SJCRH30 (cell line): ENCODE results near the gene DAB2. TPM values are rescaled to one million over a fixed set of nuclear protein-coding genes. Genes with fewer than 3 reads are reported as not detected.
A peak's percentile ranks its signal among the peaks of the same experiment; 100 is the strongest.

Source experiments
- DNase-seq, 2 experiments: peaks; one replicate each; pipeline ENCODE4 v3.0.0-alpha.2; 2015 to 2020
- H3K27ac ChIP-seq: fragments of 250-450 bp; sonication (Bioruptor Pico); 2 replicates; pipeline ENCODE4 v1.5.1; 2020; ENCODE audit warnings: mild to moderate bottlenecking, moderate library complexity
- H3K27me3 ChIP-seq: fragments of 250-450 bp; sonication (Bioruptor Pico); 2 replicates; pipeline ENCODE4 v1.5.1; 2020; ENCODE audit warnings: mild to moderate bottlenecking, moderate library complexity
- H3K36me3 ChIP-seq: fragments of 250-450 bp; sonication (Bioruptor Pico); 2 replicates; pipeline ENCODE4 v1.5.1; 2020; ENCODE audit warnings: mild to moderate bottlenecking, moderate library complexity
- H3K4me1 ChIP-seq: fragments of 250-450 bp; sonication (Bioruptor Pico); 2 replicates; pipeline ENCODE4 v1.5.1; 2020; ENCODE audit warnings: mild to moderate bottlenecking, moderate library complexity
- H3K4me3 ChIP-seq: fragments of 250-450 bp; sonication (Bioruptor Pico); 2 replicates; pipeline ENCODE4 v1.5.1; 2020; ENCODE audit warnings: mild to moderate bottlenecking, moderate library complexity
- H3K9me3 ChIP-seq: fragments of 250-450 bp; sonication (Bioruptor Pico); replicated peaks from 2 replicates; pipeline ENCODE4 v1.5.1; 2020; ENCODE audit warnings: mild to moderate bottlenecking, moderate library complexity
- total RNA-seq: library from RNA; depleted of rRNA; stranded (reverse); fragments of >200 nt; shearing (Covaris generic); gene quantifications from 2 replicates; pipeline ENCODE4 v1.2.3, GENCODE V29; 2014

DAB2 gene
- total RNA-seq, 1 experiment from 2014 or later, result 19.1 TPM

DNA sequence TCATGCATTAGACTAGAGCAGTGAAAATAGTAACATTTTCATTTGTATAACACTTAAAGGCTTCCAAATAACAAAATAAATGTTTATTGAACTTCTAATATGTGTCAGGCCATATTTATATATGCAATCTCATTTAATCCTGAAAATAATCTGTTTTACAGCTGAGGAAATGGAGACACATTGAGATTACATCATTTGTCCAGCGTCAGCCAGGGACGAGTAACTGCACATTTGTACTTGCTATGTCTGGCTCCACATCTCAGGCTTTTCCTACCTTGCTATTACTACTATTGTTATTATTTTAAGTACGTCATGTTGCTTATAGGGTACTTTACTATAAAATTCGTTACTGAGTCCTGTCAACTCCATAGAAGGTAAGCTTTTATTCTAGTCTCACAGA lies 56.7 kb downstream of the DAB2 start:
- H3K36me3 ChIP-seq, result peaks cover 10% of the 10 kb centered on the region; the same call in 1 of the 2 replicates
- no peaks in the 10 kb centered on the region for H3K9me3 ChIP-seq
- H3K27ac ChIP-seq, result no peak overlapping the region
- 0 out of 2 replicates have a peak, but pooled peaks cover 5% of the 10 kb centered on the region for H3K27me3 ChIP-seq
- no peaks in the 10 kb centered on the region for H3K4me1 ChIP-seq
- DNase-seq, result no peak
- no peak overlapping the region for H3K4me3 ChIP-seq

DNA sequence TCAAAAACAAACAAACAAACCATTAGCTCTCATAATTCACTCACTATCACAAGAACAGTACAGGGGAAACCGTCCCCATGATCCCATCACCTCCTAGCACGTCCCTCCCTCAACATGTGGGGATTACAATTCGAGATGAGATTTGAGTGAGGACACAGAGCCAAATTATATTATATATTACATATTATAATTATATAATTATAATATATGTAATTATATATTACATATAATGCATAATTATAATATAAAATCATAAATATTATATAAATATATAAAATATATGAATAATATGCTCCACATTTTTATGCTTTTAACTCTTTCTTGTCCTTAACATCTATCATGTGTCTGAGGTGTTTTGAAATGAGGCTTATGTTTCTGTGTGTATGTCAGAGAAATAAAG lies 57.1 kb downstream of the DAB2 start:
- DNase-seq, result no peak
- Histone ChIP-seq H3K27me3 (0 out of 2 replicates have a peak, but pooled peaks cover 9% of the 10 kb centered on the region), H3K27ac (no peak overlapping the region), H3K9me3 (no peaks in the 10 kb centered on the region), H3K36me3 (peaks cover 10% of the 10 kb centered on the region; the same call in 1 of the 2 replicates), H3K4me1 (no peaks in the 10 kb centered on the region), H3K4me3 (no peak overlapping the region)

GRCh38 chr5:39364367-39364766 lies 60.4 kb downstream of the DAB2 start, which contains the start of gene C9:
Gene C9, minus strand, starts transcription at chr5:39364495. Its CDS starts 31 bp downstream, at chr5:39364464.
- Histone ChIP-seq H3K36me3 (no peaks in the 10 kb centered on the region), H3K27ac (no peak within 1 kb of the TSS), H3K9me3 (no peaks in the 10 kb centered on the region; the same call in 1 of the 2 replicates), H3K27me3 (0 out of 2 replicates have a peak, but pooled peaks cover 10% of the 10 kb centered on the region), H3K4me3 (no peak within 1 kb of the TSS), H3K4me1 (no peaks in the 10 kb centered on the region)
- no peak for DNase-seq

- H3K27me3 ChIP-seq, result 0 out of 2 replicates have a peak, but pooled peaks cover 10% of the 10 kb centered on the region
- no peak overlapping the region for H3K27ac ChIP-seq
- no peaks in the 10 kb centered on the region for H3K36me3 ChIP-seq
- H3K4me1 ChIP-seq, result no peaks in the 10 kb centered on the region
- no peaks in the 10 kb centered on the region; the same call in 1 of the 2 replicates for H3K9me3 ChIP-seq
- no peak for DNase-seq
- H3K4me3 ChIP-seq, result no peak overlapping the region
Measured at GRCh38 chr5:39363217-39363616, 61.6 kb downstream of the DAB2 start.

GRCh38 chr5:39362646-39363045 lies 62.1 kb downstream of the DAB2 start:
- no peaks in the 10 kb centered on the region; the same call in 1 of the 2 replicates for H3K9me3 ChIP-seq
- H3K4me1 ChIP-seq, result no peaks in the 10 kb centered on the region
- peak in 1 of 2 experiments; percentile 16 for DNase-seq
- H3K36me3 ChIP-seq, result no peaks in the 10 kb centered on the region
- H3K27ac ChIP-seq, result no peak overlapping the region
- H3K4me3 ChIP-seq, result no peak overlapping the region
- 0 out of 2 replicates have a peak, but pooled peaks cover 10% of the 10 kb centered on the region for H3K27me3 ChIP-seq

DNA sequence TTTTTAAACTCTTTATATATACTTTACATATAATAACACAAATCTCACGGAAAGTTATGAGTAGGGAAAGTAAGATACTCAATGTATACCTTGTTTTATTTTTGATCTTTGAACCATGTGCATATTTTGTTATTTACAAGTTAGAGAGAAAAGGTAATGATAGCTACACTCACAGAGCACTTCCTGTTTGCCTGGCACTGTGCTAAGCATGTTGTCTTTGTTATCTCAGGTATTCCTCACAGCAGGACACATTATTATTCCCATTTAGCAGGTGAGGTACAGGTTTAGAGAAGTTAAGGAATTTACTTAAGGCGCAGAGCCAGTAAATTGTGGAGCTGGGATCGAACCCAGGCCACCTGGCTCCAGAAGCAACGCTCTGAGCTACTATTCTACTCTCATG lies 63.5 kb downstream of the DAB2 start:
- H3K4me1 ChIP-seq, result no peaks in the 10 kb centered on the region
- H3K27me3 ChIP-seq, result 0 out of 2 replicates have a peak, but pooled peaks cover 10% of the 10 kb centered on the region
- H3K27ac ChIP-seq, result no peak overlapping the region
- H3K9me3 ChIP-seq, result no peaks in the 10 kb centered on the region; the same call in 1 of the 2 replicates
- no peaks in the 10 kb centered on the region for H3K36me3 ChIP-seq
- no peak overlapping the region for H3K4me3 ChIP-seq
- DNase-seq, result no peak

GRCh38 chr5:39360471-39361111 lies 64.2 kb downstream of the DAB2 start:
- Histone ChIP-seq H3K27ac (no peak overlapping the region), H3K4me3 (no peak overlapping the region), H3K27me3 (0 out of 2 replicates have a peak, but pooled peaks cover 10% of the 10 kb centered on the region), H3K4me1 (no peaks in the 10 kb centered on the region), H3K36me3 (no peaks in the 10 kb centered on the region), H3K9me3 (no peaks in the 10 kb centered on the region; the same call in 1 of the 2 replicates)
- no peak for DNase-seq

GRCh38 chr5:39356263-39356662 lies 68.5 kb downstream of the DAB2 start:
- Histone ChIP-seq H3K4me3 (no peak overlapping the region), H3K36me3 (no peaks in the 10 kb centered on the region), H3K4me1 (no peaks in the 10 kb centered on the region), H3K27ac (no peak overlapping the region), H3K9me3 (no peaks in the 10 kb centered on the region; the same call in 1 of the 2 replicates), H3K27me3 (no peaks in the 10 kb centered on the region)
- no peak for DNase-seq

- H3K4me3 ChIP-seq, result no peak overlapping the region
- no peaks in the 10 kb centered on the region; the same call in 1 of the 2 replicates for H3K9me3 ChIP-seq
- H3K27ac ChIP-seq, result no peak overlapping the region
Measured at GRCh38 chr5:39355324-39355723, 69.5 kb downstream of the DAB2 start.

GRCh38 chr5:39353717-39354399 lies 70.9 kb downstream of the DAB2 start:
- Histone ChIP-seq H3K4me1 (no peaks in the 10 kb centered on the region), H3K27me3 (no peaks in the 10 kb centered on the region), H3K27ac (no peak overlapping the region), H3K9me3 (no peaks in the 10 kb centered on the region), H3K36me3 (no peaks in the 10 kb centered on the region), H3K4me3 (no peak overlapping the region)
- no peak for DNase-seq

More at GRCh38 chr5:39355324-39355723, 69.5 kb downstream of the DAB2 start:
- Histone ChIP-seq H3K4me1 (no peaks in the 10 kb centered on the region), H3K36me3 (no peaks in the 10 kb centered on the region), H3K27me3 (no peaks in the 10 kb centered on the region)
- no peak for DNase-seq

DNA sequence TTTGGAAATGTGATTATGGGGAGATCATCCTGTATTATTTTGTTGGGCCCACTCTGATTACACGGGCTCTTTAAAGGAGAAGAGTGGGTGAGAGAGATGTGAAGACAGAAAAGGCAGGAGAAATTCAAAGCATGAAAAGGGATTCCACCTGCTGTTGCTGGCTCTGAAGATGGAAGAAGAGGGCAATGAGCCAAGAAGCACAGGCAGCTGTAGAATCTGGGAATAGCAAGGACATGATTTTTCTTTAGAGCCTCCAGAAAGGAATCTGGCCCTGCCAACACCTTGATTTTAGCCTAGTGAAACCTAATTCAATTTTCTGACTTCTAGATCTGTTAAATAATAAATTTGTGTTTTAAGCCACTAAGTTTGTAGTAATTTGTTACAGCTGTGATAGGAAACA lies 71.8 kb downstream of the DAB2 start:
- DNase-seq, result no peak
- H3K36me3 ChIP-seq, result no peaks in the 10 kb centered on the region
- no peak overlapping the region for H3K27ac ChIP-seq
- H3K27me3 ChIP-seq, result no peaks in the 10 kb centered on the region
- no peaks in the 10 kb centered on the region; the same call in 1 of the 2 replicates for H3K9me3 ChIP-seq
- H3K4me1 ChIP-seq, result no peaks in the 10 kb centered on the region
- no peak overlapping the region for H3K4me3 ChIP-seq

GRCh38 chr5:39352170-39352569 lies 72.6 kb downstream of the DAB2 start:
- Histone ChIP-seq H3K9me3 (no peaks in the 10 kb centered on the region; the same call in 1 of the 2 replicates), H3K36me3 (no peaks in the 10 kb centered on the region), H3K4me1 (no peaks in the 10 kb centered on the region), H3K4me3 (no peak overlapping the region), H3K27ac (no peak overlapping the region), H3K27me3 (no peaks in the 10 kb centered on the region)
- DNase-seq, result no peak

- Histone ChIP-seq H3K36me3 (no peaks in the 10 kb centered on the region), H3K4me1 (no peaks in the 10 kb centered on the region), H3K27me3 (no peaks in the 10 kb centered on the region), H3K27ac (no peak overlapping the region), H3K4me3 (no peak overlapping the region), H3K9me3 (no peaks in the 10 kb centered on the region; the same call in 1 of the 2 replicates)
- DNase-seq, result no peak
Measured at GRCh38 chr5:39349484-39349883, 75.3 kb downstream of the DAB2 start.

DNA sequence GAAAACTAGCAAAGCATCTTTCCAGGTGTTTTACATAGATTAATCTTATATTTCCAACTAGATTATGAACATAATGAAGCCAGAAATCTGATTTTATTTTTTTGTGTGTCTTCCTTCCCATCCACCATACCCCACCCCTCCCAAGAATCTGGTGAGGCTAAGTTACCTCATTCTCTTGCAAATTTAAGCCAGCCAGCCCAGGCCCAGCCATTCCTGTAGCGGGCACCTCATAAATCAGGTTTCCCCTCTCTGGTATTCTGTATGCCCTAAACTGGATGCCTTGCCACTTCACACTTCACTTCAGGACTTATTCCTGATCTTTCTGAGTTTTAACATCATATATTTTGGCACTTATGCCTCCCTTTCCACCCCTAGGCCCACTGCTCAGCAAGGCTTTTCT lies 82.3 kb downstream of the DAB2 start:
- Histone ChIP-seq H3K9me3 (no peaks in the 10 kb centered on the region; the same call in 1 of the 2 replicates), H3K27ac (no peak overlapping the region)

DNA sequence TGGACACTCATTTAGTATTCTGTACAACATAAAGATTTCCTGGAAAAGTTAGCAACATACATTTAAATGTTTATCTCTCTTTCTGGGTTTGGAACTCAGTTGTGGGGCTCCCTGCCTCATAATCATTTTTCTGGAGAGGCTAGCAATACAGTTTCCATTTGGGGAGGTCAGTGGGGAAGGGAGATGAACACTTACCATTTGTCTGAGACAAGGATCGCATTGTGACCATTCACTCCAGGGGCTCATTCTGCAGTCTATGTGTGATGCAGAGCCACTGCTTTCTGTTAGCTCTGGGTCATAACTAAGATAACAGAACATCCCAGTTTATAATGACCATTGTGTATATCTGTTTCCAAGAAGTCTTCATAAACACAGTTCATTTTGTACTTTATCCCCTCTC lies 82.9 kb downstream of the DAB2 start:
- DNase-seq, result no peak
- H3K36me3 ChIP-seq, result no peaks in the 10 kb centered on the region
- H3K9me3 ChIP-seq, result no peaks in the 10 kb centered on the region; the same call in 1 of the 2 replicates
- 0 out of 2 replicates have a peak, but pooled peaks cover 3% of the 10 kb centered on the region for H3K27me3 ChIP-seq
- no peaks in the 10 kb centered on the region for H3K4me1 ChIP-seq
- H3K27ac ChIP-seq, result no peak overlapping the region
- H3K4me3 ChIP-seq, result no peak overlapping the region

More for the DNA sequence above, 82.3 kb downstream of the DAB2 start:
- 0 out of 2 replicates have a peak, but pooled peaks cover 1% of the 10 kb centered on the region for H3K27me3 ChIP-seq
- DNase-seq, result no peak
- no peaks in the 10 kb centered on the region for H3K36me3 ChIP-seq
- H3K4me3 ChIP-seq, result no peak overlapping the region
- H3K4me1 ChIP-seq, result no peaks in the 10 kb centered on the region
